HepG2 (cell line): ENCODE data around the gene CAMK2G. TPM values are rescaled to one million over a fixed set of nuclear protein-coding genes. Genes with fewer than 3 reads are reported as not detected.

ENCODE experiments used
- AKAP8 ChIP-seq: sonication (generic); formaldehyde crosslinking; IDR thresholded peaks from 2 replicates; pipeline ENCODE4 v1.5.1; 2020; ENCODE audit warnings: mild to moderate bottlenecking, missing genetic modification reagents
- FOSL2 ChIP-seq: sonication (generic); formaldehyde crosslinking; IDR thresholded peaks from 2 replicates; pipeline ENCODE4 v1.4.0; 2020; ENCODE audit warnings: missing genetic modification reagents
- HHEX ChIP-seq: IDR thresholded peaks from 2 replicates; pipeline ENCODE4 v1.6.1; 2016; ENCODE audit warnings: control low read depth
- SALL1 ChIP-seq: sonication (generic); formaldehyde crosslinking; IDR thresholded peaks from 2 replicates; pipeline ENCODE4 v1.8.0; 2022; ENCODE audit warnings: mild to moderate bottlenecking, missing genetic modification reagents
- SALL2 ChIP-seq: sonication (generic); formaldehyde crosslinking; IDR thresholded peaks from 2 replicates; pipeline ENCODE4 v1.8.1; 2023; ENCODE audit warnings: mild to moderate bottlenecking, missing genetic modification reagents, inconsistent platforms
- SKI ChIP-seq: fragments of 450-650 bp; IDR thresholded peaks from one replicate; pipeline ENCODE4 v1.6.1; 2018; ENCODE audit warnings: mild to moderate bottlenecking; ENCODE audit not compliant: partially characterized antibody
- SNAI1 ChIP-seq: sonication (generic); formaldehyde crosslinking; IDR thresholded peaks from 2 replicates; pipeline ENCODE4 v1.5.0; 2020; ENCODE audit warnings: mild to moderate bottlenecking, missing genetic modification reagents, borderline replicate concordance
- SOX6 ChIP-seq, 2 experiments: fragments of 450-650 bp in 1 of 2; sonication (generic) in 1 of 2; formaldehyde crosslinking in 1 of 2; IDR thresholded peaks; 2 replicates each; pipeline versions ENCODE4 v1.4.0 to v1.6.1; 2017 to 2020; ENCODE audit warnings: antibody characterized with exemption in 1 of 2, mild to moderate bottlenecking in 1 of 2, missing genetic modification reagents in 1 of 2
- STAT5B ChIP-seq: sonication (generic); formaldehyde crosslinking; IDR thresholded peaks from 2 replicates; pipeline ENCODE4 v1.4.0; 2020; ENCODE audit warnings: missing genetic modification reagents
- TARDBP ChIP-seq: sonication (generic); formaldehyde crosslinking; IDR thresholded peaks from 2 replicates; pipeline ENCODE4 v1.8.0; 2022; ENCODE audit warnings: mild to moderate bottlenecking, missing genetic modification reagents
- TEAD3 ChIP-seq: optimal IDR thresholded peaks from 2 replicates; pipeline ENCODE3; 2016; ENCODE audit warnings: borderline replicate concordance
- XRCC5 ChIP-seq: fragments of 200-400 bp; formaldehyde crosslinking; optimal IDR thresholded peaks from 2 replicates; pipeline ENCODE3; 2017; ENCODE audit warnings: mild to moderate bottlenecking, low read length
- YY1 ChIP-seq: IDR thresholded peaks from 2 replicates; pipeline ENCODE4 v1.6.1; 2011; ENCODE audit warnings: low read length, low read depth, moderate library complexity, mild to moderate bottlenecking; ENCODE audit not compliant: insufficient read depth, insufficient replicate concordance
- ZNF20 ChIP-seq: sonication (generic); formaldehyde crosslinking; IDR thresholded peaks from 2 replicates; pipeline ENCODE4 v1.4.0; 2020; ENCODE audit warnings: mild to moderate bottlenecking, moderate library complexity, missing genetic modification reagents
- ZNF235 ChIP-seq: sonication (generic); formaldehyde crosslinking; IDR thresholded peaks from 2 replicates; pipeline ENCODE4 v1.8.1; 2023; ENCODE audit warnings: mild to moderate bottlenecking, missing genetic modification reagents, borderline replicate concordance
- ZNF329 ChIP-seq: sonication (generic); formaldehyde crosslinking; IDR thresholded peaks from 2 replicates; pipeline ENCODE4 v1.9.0; 2021; ENCODE audit warnings: low read depth, mild to moderate bottlenecking, missing genetic modification reagents
- ZNF367 ChIP-seq: sonication (generic); formaldehyde crosslinking; IDR thresholded peaks from 2 replicates; pipeline ENCODE4 v1.4.0; 2020; ENCODE audit warnings: missing genetic modification reagents, borderline replicate concordance
- ZNF552 ChIP-seq: sonication (generic); formaldehyde crosslinking; IDR thresholded peaks from 2 replicates; pipeline ENCODE4 v1.9.0; 2022; ENCODE audit warnings: missing genetic modification reagents, mild to moderate bottlenecking, borderline replicate concordance
- ZNF772 ChIP-seq: sonication (generic); formaldehyde crosslinking; IDR thresholded peaks from 2 replicates; pipeline ENCODE4 v1.5.0; 2020; ENCODE audit warnings: mild to moderate bottlenecking, missing genetic modification reagents
- ZNF883 ChIP-seq: sonication (generic); formaldehyde crosslinking; IDR thresholded peaks from 2 replicates; pipeline ENCODE4 v1.5.1; 2020; ENCODE audit warnings: mild to moderate bottlenecking, missing genetic modification reagents; ENCODE audit errors: not compliant biosample characterization
- ZNF891 ChIP-seq: sonication (generic); formaldehyde crosslinking; IDR thresholded peaks from 2 replicates; pipeline ENCODE4 v1.5.0; 2020; ENCODE audit warnings: mild to moderate bottlenecking, missing genetic modification reagents
- polyA plus RNA-seq, 8 experiments: library from polyadenylated mRNA; depleted of rRNA in 3 of 8; stranded (reverse) in 7 of 8; unstranded in 1 of 8; fragments of >200 nt; fragmentation: Illumina TruSeq in 4 of 8; extraction: Trizol in 4 of 8; gene quantifications; 2 replicates each; pipeline versions ENCODE4 v1.2.1 to v1.2.3, GENCODE V29; 2011 to 2016; ENCODE audit warnings: low read depth in 4 of 8, missing spikeins in 1 of 8, mixed read lengths in 1 of 8; ENCODE audit not compliant: insufficient read depth in 1 of 8
- total RNA-seq, 5 experiments: library from RNA; depleted of rRNA; stranded (reverse); fragments of >200 nt; fragmentation: Illumina TruSeq; extraction: Trizol; gene quantifications; 2 replicates each; pipeline ENCODE4 v1.2.3, GENCODE V29; 2016; ENCODE audit warnings: low read depth in 1 of 5
- TF ChIP-seq, protein P1 (sequence below): sonication (generic); formaldehyde crosslinking; IDR thresholded peaks from 2 replicates; pipeline ENCODE4 v1.4.0; 2020; ENCODE audit warnings: mild to moderate bottlenecking, low read depth, missing genetic modification reagents
- TF ChIP-seq, protein P2 (sequence below): sonication (generic); formaldehyde crosslinking; conservative IDR thresholded peaks from 2 replicates; pipeline ENCODE4 v1.8.0; 2022; ENCODE audit warnings: mild to moderate bottlenecking, moderate library complexity, missing genetic modification reagents
- TF ChIP-seq, protein P3 (sequence below): fragments of 450-650 bp; IDR thresholded peaks from 2 replicates; pipeline ENCODE4 v1.6.1; 2016
- TF ChIP-seq, protein P4 (sequence below): sonication (generic); formaldehyde crosslinking; IDR thresholded peaks from 2 replicates; pipeline ENCODE4 v1.4.0; 2020; ENCODE audit warnings: missing genetic modification reagents

Gene CAMK2G
- total and polyA plus RNA-seq, 2 of the 13 experiments (the other 11 are each of a cell fraction or from before 2014, with no cell fraction given) = 15.9 to 18.8 TPM

DNA sequence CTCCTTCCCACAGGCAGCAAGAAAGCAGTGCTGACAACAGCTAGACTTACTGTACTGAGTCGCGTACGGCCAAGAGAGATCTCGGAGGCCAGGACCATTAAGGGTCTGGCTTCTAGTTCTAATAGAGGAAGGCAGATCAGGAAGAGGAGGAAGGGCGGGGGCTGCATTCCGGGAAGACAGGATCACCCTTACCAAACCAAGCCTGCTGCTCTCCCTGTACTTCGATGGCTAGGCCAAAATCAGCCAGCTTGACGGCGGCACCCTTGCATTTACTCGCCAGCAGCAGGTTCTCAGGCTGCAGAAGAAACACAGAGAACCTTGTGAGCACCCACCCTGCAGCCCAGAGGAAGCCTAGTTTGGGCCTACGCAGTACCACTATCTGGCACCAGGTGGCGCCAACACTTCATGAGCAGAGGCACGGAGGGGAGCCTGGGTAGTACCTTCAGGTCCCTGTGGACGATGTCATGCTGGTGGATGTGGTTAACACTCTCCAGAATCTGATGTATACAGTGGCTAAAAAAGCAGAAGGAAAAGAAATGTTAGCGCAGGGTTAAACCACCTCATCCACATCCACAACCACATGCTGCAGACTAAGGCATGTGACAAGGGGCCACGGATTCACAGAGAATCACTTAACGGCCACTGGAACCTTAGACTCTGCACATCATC, 25.4 kb downstream of the CAMK2G start (continued):
- TF ChIP-seq SALL2 (CRISPR knock-in tag) (no peak), ZNF552 (no peak), SOX6 (IDR thresholded peaks at IDR 0.05) (no peak), SOX6 (CRISPR knock-in tag; IDR thresholded peaks at IDR 0.05) (no peak), SALL1 (CRISPR knock-in tag) (peak; percentile 52; the same call in 1 of the 2 replicates), TEAD3 (peak; percentile 46), FOSL2 (CRISPR knock-in tag) (peak; percentile 33; the same call in 1 of the 2 replicates), XRCC5 (peak; percentile 81), ZNF891 (CRISPR knock-in tag) (peak; percentile 54; the same call in 1 of the 2 replicates), SKI (no peak), ZNF367 (CRISPR knock-in tag) (no peak), AKAP8 (no peak), ZNF20 (CRISPR knock-in tag) (no peak), ZNF883 (peak; percentile 44), SNAI1 (no peak), ZNF329 (peak; percentile 94), ZNF772 (CRISPR knock-in tag) (no peak), ZNF235 (CRISPR knock-in tag) (no peak), HHEX (CRISPR knock-in tag) (no peak), YY1 (no peak), STAT5B (CRISPR knock-in tag) (no peak), TARDBP (no peak)
- TF ChIP-seq, protein P1, sequence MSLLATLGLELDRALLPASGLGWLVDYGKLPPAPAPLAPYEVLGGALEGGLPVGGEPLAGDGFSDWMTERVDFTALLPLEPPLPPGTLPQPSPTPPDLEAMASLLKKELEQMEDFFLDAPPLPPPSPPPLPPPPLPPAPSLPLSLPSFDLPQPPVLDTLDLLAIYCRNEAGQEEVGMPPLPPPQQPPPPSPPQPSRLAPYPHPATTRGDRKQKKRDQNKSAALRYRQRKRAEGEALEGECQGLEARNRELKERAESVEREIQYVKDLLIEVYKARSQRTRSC (CRISPR knock-in tag) = no peak
- TF ChIP-seq, protein P2, sequence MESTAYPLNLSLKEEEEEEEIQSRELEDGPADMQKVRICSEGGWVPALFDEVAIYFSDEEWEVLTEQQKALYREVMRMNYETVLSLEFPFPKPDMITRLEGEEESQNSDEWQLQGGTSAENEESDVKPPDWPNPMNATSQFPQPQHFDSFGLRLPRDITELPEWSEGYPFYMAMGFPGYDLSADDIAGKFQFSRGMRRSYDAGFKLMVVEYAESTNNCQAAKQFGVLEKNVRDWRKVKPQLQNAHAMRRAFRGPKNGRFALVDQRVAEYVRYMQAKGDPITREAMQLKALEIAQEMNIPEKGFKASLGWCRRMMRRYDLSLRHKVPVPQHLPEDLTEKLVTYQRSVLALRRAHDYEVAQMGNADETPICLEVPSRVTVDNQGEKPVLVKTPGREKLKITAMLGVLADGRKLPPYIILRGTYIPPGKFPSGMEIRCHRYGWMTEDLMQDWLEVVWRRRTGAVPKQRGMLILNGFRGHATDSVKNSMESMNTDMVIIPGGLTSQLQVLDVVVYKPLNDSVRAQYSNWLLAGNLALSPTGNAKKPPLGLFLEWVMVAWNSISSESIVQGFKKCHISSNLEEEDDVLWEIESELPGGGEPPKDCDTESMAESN (CRISPR knock-in tag) = no peak
- TF ChIP-seq, protein P3, sequence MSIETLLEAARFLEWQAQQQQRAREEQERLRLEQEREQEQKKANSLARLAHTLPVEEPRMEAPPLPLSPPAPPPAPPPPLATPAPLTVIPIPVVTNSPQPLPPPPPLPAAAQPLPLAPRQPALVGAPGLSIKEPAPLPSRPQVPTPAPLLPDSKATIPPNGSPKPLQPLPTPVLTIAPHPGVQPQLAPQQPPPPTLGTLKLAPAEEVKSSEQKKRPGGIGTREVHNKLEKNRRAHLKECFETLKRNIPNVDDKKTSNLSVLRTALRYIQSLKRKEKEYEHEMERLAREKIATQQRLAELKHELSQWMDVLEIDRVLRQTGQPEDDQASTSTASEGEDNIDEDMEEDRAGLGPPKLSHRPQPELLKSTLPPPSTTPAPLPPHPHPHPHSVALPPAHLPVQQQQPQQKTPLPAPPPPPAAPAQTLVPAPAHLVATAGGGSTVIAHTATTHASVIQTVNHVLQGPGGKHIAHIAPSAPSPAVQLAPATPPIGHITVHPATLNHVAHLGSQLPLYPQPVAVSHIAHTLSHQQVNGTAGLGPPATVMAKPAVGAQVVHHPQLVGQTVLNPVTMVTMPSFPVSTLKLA = no peak
- TF ChIP-seq, protein P4, sequence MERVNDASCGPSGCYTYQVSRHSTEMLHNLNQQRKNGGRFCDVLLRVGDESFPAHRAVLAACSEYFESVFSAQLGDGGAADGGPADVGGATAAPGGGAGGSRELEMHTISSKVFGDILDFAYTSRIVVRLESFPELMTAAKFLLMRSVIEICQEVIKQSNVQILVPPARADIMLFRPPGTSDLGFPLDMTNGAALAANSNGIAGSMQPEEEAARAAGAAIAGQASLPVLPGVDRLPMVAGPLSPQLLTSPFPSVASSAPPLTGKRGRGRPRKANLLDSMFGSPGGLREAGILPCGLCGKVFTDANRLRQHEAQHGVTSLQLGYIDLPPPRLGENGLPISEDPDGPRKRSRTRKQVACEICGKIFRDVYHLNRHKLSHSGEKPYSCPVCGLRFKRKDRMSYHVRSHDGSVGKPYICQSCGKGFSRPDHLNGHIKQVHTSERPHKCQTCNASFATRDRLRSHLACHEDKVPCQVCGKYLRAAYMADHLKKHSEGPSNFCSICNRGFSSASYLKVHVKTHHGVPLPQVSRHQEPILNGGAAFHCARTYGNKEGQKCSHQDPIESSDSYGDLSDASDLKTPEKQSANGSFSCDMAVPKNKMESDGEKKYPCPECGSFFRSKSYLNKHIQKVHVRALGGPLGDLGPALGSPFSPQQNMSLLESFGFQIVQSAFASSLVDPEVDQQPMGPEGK (CRISPR knock-in tag) = peak; percentile 25; the same call in 1 of the 2 replicates
